Measurements from ENCODE around the gene SLC15A2.
"Not testable (repeated sequence)": the region's sequence is repeated elsewhere in the genome, so short reads cannot be mapped to it uniquely, and the experiment has no call there.

SLC15A2 gene

GRCh38 chr3:121894301-121894990, at the start of gene SLC15A2:
TSS of gene SLC15A2 (plus strand) at chr3:121894401. CDS start at chr3:121894477, 76 bp downstream.
- no peak for DNase-seq (ENCODE audit: low read depth in 2 of 2)

- DNase-seq (ENCODE audit: low read depth in 2 of 2), result no peak
Observed at GRCh38 chr3:121844892-121845291, 49.3 kb upstream of the SLC15A2 start.

GRCh38 chr3:121852256-121852655, 41.9 kb upstream of the SLC15A2 start:
- no peak for DNase-seq (ENCODE audit: low read depth in 2 of 2)

- DNase-seq (ENCODE audit: low read depth in 2 of 2), result no peak
Observed at GRCh38 chr3:121855555-121855954, 38.6 kb upstream of the SLC15A2 start.

GRCh38 chr3:121857778-121858177, 36.4 kb upstream of the SLC15A2 start:
- DNase-seq (ENCODE audit: low read depth in 2 of 2), result not testable (repeated sequence)

- DNase-seq (ENCODE audit: low read depth in 2 of 2), result not testable (repeated sequence)
Observed at GRCh38 chr3:121863247-121863646, 31.0 kb upstream of the SLC15A2 start.

GRCh38 chr3:121863801-121864200, 30.4 kb upstream of the SLC15A2 start:
- no peak for DNase-seq (ENCODE audit: low read depth in 2 of 2)

- no peak for DNase-seq (ENCODE audit: low read depth in 2 of 2)
Observed at GRCh38 chr3:121869736-121870135, 24.5 kb upstream of the SLC15A2 start.

- no peak for DNase-seq (ENCODE audit: low read depth in 2 of 2)
Observed at GRCh38 chr3:121870717-121871116, 23.5 kb upstream of the SLC15A2 start.

GRCh38 chr3:121871430-121871829, 22.8 kb upstream of the SLC15A2 start:
- DNase-seq (ENCODE audit: low read depth in 2 of 2), result no peak

GRCh38 chr3:121878411-121878810, 15.8 kb upstream of the SLC15A2 start:
- no peak for DNase-seq (ENCODE audit: low read depth in 2 of 2)

GRCh38 chr3:121883507-121883906, 10.7 kb upstream of the SLC15A2 start:
- DNase-seq (ENCODE audit: low read depth in 2 of 2), result no peak

- no peak for DNase-seq (ENCODE audit: low read depth in 2 of 2)
Observed at GRCh38 chr3:121885386-121885785, 8.8 kb upstream of the SLC15A2 start.

- DNase-seq (ENCODE audit: low read depth in 2 of 2), result no peak
Observed at GRCh38 chr3:121895121-121895520, 920 bp downstream of the SLC15A2 start.

GRCh38 chr3:121895736-121896135, 1.5 kb downstream of the SLC15A2 start:
- no peak for DNase-seq (ENCODE audit: low read depth in 2 of 2)

GRCh38 chr3:121896823-121897222, 2.6 kb downstream of the SLC15A2 start:
- DNase-seq (ENCODE audit: low read depth in 2 of 2), result no peak

- DNase-seq (ENCODE audit: low read depth in 2 of 2), result no peak
Observed at GRCh38 chr3:121897296-121897695, 3.1 kb downstream of the SLC15A2 start.

- no peak for DNase-seq (ENCODE audit: low read depth in 2 of 2)
Observed at GRCh38 chr3:121913305-121913990, 19.2 kb downstream of the SLC15A2 start.

GRCh38 chr3:121914081-121914998, 20.1 kb downstream of the SLC15A2 start:
- DNase-seq (ENCODE audit: low read depth in 2 of 2), result no peak

- no peak for DNase-seq (ENCODE audit: low read depth in 2 of 2)
Observed at GRCh38 chr3:121916189-121916588, 22.0 kb downstream of the SLC15A2 start.

GRCh38 chr3:121918779-121919483, 24.7 kb downstream of the SLC15A2 start:
- no peak for DNase-seq (ENCODE audit: low read depth in 2 of 2)

- no peak for DNase-seq (ENCODE audit: low read depth in 2 of 2)
Observed at GRCh38 chr3:121924734-121925133, 30.5 kb downstream of the SLC15A2 start.

Measured in stimulated activated CD8-positive, alpha-beta memory T cell treated with anti-CD3 and anti-CD28 coated beads, Interleukin-2, amount 100 ng/mL, for 1 hour (primary cell).